22Rv1 (cell line): ENCODE results near the gene BRD4.

Source experiments
- ZFX ChIP-seq: fragments of 450-650 bp; IDR thresholded peaks from 2 replicates; pipeline ENCODE4 v1.6.1; 2017; ENCODE audit warnings: antibody characterized with exemption, borderline replicate concordance
- TF ChIP-seq, protein P1 (sequence below): fragments of 450-650 bp; IDR thresholded peaks from 2 replicates; pipeline ENCODE4 v1.5.1; 2017; ENCODE audit warnings: mild to moderate bottlenecking

GRCh38 chr19:15324791-15325519 is 7.4 kb downstream of the BRD4 start:
- TF ChIP-seq, protein P1, sequence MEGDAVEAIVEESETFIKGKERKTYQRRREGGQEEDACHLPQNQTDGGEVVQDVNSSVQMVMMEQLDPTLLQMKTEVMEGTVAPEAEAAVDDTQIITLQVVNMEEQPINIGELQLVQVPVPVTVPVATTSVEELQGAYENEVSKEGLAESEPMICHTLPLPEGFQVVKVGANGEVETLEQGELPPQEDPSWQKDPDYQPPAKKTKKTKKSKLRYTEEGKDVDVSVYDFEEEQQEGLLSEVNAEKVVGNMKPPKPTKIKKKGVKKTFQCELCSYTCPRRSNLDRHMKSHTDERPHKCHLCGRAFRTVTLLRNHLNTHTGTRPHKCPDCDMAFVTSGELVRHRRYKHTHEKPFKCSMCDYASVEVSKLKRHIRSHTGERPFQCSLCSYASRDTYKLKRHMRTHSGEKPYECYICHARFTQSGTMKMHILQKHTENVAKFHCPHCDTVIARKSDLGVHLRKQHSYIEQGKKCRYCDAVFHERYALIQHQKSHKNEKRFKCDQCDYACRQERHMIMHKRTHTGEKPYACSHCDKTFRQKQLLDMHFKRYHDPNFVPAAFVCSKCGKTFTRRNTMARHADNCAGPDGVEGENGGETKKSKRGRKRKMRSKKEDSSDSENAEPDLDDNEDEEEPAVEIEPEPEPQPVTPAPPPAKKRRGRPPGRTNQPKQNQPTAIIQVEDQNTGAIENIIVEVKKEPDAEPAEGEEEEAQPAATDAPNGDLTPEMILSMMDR: no peak
- no peak for TF ChIP-seq ZFX
